GM18520 (cell line): ENCODE data around the gene QKI.
"Not testable (repeated sequence)": the region's sequence is repeated elsewhere in the genome, so short reads cannot be mapped to it uniquely, and the experiment has no call there.

Source experiments
- ATAC-seq: cut with Tn5 transposase; IDR thresholded peaks from one replicate; pipeline ENCODE4 v1.9.1; 2021; ENCODE audit not compliant: unreplicated experiment

Gene QKI

GRCh38 chr6:163413345-163414116, 987 bp upstream of the QKI start:
- peak; percentile 33 for ATAC-seq

DNA sequence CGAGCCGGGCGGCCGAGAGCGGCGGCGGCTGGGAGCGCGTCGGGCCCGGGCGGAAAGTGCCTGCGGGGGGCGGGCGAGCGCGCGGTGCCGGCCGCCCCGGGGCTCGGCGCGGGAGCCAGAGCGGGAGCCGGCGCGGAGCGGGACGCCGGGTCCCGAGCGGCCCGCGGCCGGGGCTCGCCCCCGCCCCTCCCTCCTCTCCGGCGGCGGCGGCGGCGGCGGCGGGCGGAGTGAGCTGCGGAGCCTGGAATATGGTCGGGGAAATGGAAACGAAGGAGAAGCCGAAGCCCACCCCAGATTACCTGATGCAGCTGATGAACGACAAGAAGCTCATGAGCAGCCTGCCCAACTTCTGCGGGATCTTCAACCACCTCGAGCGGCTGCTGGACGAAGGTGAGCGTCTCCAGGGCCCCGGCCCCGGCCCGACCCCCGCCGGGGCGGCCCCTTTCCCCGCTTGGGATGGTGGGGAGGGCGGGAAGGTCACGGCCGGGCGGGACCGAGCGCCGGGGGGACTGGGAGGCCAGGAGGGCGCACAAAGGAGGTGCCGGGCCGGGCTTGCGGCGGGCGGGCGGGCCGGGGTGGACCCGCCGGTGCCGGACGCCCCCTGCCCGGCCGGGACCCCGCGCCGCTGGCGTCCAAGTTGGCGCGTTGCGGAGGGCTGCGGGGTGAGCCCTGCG, 565 bp downstream of the QKI start:
- ATAC-seq, result no peak

GRCh38 chr6:163415620-163416556, 1.4 kb downstream of the QKI start:
- no peak for ATAC-seq

GRCh38 chr6:163416557-163417253, 2.2 kb downstream of the QKI start:
- ATAC-seq, result no peak

- no peak for ATAC-seq
Measured at GRCh38 chr6:163417595-163417994, 3.1 kb downstream of the QKI start.

GRCh38 chr6:163418311-163419029, 4.0 kb downstream of the QKI start:
- no peak for ATAC-seq

- no peak for ATAC-seq
Measured at GRCh38 chr6:163419413-163420288, 5.1 kb downstream of the QKI start.

DNA sequence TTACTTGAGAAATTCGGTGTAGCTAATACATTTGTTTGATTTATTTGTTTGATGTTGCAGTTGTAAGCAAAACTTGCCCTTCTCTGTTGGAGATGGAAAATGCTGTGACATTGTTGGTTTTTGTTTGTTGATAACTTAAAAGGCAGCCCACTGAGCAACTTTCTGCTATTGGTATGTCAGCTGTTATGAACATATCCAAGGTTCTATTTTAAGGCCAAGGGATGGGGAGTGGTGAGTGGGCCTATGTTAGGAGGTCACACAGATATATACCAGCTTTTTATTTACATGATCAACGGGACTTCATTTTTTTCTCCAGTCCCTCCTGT, 5.7 kb downstream of the QKI start:
- ATAC-seq, result no peak

- ATAC-seq, result no peak
Measured at GRCh38 chr6:163422550-163422949, 8.0 kb downstream of the QKI start.

DNA sequence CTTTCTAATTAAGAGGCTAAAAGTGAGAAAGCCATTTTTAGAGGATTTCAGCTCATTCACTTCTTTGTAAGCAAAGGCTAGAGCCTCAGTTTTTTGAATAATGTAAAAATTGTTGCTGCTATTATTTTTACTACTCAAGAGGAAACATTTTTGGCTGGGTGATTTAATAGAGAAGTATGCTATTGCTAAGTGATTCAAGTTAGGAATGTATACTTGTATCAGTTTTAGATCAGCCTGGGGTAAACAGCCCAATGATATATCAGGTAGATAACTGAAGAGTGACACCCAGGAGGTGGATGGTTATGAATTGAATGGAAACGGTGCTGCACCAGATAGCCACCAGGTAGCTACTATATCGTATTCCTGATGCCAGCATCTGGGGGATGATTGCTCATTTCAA, 9.2 kb downstream of the QKI start:
- ATAC-seq, result no peak

GRCh38 chr6:163427498-163428254, 13.2 kb downstream of the QKI start:
- ATAC-seq, result no peak

DNA sequence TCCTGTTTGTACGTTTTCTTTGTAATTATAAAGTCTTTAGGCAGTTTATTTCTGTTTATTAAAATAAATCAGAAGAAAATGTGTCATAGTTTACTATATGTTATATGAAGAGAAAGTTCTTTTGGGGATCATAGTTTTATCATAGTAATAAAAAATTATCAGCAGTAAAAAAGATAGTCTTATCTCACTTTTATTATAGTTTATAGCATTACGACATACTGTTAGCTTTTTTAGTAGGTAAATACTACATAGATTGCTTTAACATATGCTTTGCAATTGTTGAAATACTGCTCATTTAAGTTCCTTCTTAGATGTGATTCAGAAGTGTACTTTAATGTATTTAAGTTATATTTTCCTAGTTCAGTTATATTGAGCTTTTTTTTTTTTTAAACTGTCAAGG, 13.9 kb downstream of the QKI start:
- ATAC-seq, result no peak

DNA sequence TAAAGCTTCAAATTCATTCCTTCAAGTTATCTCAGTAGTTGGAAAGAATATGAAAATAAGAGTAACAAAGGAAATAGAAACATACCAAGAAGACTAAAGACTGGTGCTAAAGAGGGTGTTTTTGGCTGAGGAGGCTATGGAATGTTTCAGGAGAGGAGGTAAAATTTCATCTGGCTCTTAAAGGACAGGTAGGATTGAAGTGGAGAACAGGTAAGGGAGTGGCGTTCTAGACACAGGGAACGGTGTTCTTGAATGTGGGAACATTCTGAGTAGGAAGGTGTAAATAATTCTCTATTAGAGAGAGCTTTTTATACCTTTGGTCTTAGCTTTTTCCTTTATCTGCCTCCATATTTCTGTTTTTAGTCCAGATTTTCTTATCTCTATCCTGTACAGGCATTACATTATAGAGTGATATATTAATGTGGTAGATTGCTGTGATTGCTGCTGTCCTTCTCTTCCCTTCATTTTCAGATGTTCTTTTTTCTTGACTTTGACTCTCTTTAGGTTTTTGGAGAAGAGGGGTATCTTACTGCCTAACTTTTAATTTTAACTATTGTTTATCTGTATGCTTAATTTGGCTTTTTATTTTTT, 15.4 kb downstream of the QKI start:
- no peak for ATAC-seq

DNA sequence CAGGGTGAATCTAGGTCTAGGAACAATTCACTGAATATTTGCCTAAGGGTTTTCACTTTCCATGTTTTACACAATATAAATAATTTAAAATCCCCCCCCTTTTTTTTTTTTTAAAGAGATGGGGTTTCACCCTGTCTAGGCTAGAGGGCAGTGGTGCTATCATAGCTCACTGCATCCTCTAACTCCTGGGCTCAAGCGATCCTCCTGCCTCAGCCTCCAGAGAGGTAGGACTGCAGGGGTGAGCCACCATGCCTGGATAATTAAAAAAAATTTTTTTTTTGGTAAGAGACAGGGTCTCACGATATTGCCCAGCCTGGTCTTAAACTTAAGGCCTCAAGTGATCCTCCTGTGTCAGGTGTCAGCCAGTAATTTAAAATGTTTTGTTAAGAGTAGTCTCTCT, 17.8 kb downstream of the QKI start:
- ATAC-seq, result no peak

DNA sequence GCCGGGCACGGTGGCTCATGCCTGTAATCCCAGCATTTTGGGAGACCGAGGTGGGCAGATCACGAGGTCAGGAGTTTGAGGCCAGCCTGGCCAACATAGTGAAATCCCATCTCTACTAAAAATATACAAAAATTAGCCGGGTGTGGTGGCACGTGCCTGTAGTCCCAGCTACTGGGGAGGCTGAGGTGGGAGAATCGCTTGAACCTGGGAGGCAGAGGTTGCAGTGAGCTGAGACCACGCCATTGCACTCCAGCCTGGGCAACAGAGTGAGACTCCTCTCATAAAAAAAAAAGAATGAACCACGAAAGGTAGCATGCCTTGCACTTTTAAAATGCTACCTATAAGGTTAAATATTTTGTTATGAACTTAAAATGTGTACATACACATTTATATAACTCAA, 19.0 kb downstream of the QKI start:
- not testable (repeated sequence) for ATAC-seq

DNA sequence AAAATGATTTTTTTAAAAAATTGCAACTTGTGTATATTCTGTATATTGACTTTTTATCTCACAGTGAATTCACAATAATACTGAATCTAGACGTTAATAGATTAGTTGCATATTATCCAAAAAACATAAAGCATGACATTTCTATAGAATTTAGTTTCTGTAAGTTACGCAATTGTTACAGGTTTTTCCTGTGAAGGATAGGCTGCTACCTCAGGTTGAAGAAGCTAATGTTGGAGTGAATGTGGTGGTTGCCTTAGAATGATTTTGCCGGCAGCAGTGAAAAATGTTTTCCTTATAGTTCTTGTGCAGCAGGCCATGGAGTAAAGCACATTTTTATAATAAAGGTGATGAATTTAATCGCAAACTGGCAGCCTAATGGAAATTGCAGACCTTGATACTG, 20.5 kb downstream of the QKI start:
- no peak for ATAC-seq

- no peak for ATAC-seq
Measured at GRCh38 chr6:163436843-163437242, 22.3 kb downstream of the QKI start.

DNA sequence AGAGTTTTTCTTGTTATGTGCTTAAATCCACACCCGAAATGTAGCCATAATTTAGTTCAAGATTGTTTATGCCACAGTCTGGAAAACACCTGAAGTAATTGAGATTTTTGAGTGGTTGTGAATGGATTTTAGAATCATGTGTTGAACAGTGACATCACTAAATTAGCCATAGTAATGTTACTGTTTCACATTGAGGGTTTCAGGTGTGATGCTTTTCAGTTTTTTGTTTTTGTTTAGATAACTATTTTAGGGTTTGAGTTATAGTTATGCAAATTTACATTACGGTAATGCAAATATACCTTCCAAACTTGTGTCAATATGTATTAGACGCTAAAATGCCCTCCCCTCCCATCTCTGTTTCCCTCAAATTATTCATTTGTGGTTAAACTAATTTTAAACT, 22.9 kb downstream of the QKI start:
- no peak for ATAC-seq
